ENCODE results near the gene MID1.

Gene MID1

DNA sequence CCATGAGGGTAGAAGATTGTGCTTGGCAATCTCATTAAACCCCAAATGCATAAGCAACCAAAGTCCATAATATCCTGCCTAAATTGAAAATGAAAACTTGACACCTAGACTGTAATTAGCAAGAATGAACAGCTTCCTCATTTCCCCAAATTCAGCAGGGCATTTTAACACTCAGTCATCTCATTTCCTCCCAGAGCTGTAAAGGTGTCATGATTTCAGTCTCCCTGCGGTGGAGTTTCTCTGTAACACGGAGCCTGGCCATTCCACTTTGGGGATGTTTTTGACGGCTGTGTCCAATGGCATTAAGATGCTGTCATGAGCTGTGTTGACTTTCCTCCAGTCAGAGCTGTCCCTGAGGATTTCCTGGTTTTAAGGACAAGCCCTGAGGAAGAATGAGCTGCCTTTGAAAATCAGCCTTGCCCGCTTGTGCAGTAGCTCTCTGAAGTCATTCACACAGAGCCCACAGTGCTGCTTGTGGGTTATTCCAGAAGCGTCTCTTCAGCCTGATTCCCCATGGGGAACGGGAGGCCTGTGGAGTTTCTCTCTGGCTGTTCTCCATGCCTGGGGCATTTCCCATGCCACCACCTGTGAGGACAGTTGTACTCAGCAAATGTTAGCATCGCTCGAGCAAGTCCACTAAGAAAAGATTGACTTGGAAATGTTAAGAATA, 187.0 kb downstream of the MID1 start:
- Histone ChIP-seq H3K36me3 (ENCODE audit: insufficient read depth, low read length) (no peaks in the 10 kb centered on the region), H3K9ac (ENCODE audit: low read depth, low read length) (no peak overlapping the region), H4K20me1 (ENCODE audit: insufficient read depth, low read length) (no peaks in the 10 kb centered on the region), H3K4me2 (ENCODE audit: insufficient read depth, low read length) (no peak overlapping the region), H3K9me3 (ENCODE audit: insufficient read depth, low read length, severe bottlenecking) (no peaks in the 10 kb centered on the region), H2AFZ (ENCODE audit: low read depth, low read length) (no peak overlapping the region), H3K79me2 (ENCODE audit: insufficient read depth, low read length) (no peaks in the 10 kb centered on the region), H3K4me3 (ENCODE audit: low read depth in 1 of 2, low read length in 2 of 2) (no peak overlapping the region), H3K27me3 (ENCODE audit: insufficient read depth, low read length, poor library complexity) (no peaks in the 10 kb centered on the region), H3K4me1 (ENCODE audit: insufficient read depth, low read length) (no peaks in the 10 kb centered on the region), H3K27ac (ENCODE audit: low read length) (no peak overlapping the region)
- no peak for TF ChIP-seq EZH2 (IDR thresholded peaks at IDR 0.05; ENCODE audit: borderline replicate concordance, low read depth, low read length, severe bottlenecking)
- TF ChIP-seq, protein P1, sequence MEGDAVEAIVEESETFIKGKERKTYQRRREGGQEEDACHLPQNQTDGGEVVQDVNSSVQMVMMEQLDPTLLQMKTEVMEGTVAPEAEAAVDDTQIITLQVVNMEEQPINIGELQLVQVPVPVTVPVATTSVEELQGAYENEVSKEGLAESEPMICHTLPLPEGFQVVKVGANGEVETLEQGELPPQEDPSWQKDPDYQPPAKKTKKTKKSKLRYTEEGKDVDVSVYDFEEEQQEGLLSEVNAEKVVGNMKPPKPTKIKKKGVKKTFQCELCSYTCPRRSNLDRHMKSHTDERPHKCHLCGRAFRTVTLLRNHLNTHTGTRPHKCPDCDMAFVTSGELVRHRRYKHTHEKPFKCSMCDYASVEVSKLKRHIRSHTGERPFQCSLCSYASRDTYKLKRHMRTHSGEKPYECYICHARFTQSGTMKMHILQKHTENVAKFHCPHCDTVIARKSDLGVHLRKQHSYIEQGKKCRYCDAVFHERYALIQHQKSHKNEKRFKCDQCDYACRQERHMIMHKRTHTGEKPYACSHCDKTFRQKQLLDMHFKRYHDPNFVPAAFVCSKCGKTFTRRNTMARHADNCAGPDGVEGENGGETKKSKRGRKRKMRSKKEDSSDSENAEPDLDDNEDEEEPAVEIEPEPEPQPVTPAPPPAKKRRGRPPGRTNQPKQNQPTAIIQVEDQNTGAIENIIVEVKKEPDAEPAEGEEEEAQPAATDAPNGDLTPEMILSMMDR (IDR thresholded peaks at IDR 0.05; ENCODE audit: borderline replicate concordance, extremely low read depth, low read length, poor library complexity, severe bottlenecking), result no peak
- ATAC-seq (ENCODE audit: insufficient read depth, low read depth) (no peak), DNase-seq (no peak)

DNA sequence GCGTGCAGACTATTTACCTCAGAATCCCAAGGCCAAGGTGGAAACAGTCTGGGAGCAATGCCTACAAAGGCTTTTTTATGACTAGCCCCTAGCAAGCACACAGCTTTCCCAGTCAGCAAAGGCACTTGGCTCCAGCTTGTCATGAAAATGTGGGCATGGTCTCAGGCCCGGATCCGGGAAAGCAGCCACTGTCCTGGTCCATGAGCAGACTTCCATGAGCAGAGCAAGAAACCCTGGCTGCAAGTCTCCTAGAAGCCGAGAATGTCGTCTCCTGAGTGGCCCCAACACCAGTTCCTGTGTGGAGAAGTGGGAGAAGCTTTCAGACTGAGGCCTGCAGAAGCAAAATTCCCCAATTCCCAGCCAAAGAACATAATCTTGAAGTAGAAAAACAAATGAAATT, 190.5 kb downstream of the MID1 start:
- DNase-seq, result no peak
- no peak for ATAC-seq (ENCODE audit: insufficient read depth, low read depth)

DNA sequence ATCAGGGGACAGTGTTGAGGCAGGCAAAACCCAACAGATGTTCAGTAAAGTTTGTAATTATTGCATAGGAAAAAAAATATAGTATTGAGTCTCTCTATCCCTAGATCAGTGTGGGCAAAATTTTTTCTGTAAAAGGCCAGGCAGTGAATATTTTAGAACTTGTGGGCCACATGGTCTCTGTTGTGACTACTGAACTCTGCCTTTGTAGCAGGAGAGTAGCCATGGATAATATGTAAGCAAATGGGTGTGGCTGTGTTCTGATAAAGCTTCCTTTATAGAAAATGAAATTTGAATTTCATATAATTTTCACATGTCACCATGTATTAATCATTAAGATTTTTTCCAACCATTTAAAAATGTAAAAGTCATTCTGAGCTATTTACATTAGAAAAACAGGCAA, 193.1 kb downstream of the MID1 start:
- no peak overlapping the region for H3K27ac ChIP-seq (ENCODE audit: low read length)
- H3K9ac ChIP-seq (ENCODE audit: low read depth, low read length), result no peak overlapping the region
- H4K20me1 ChIP-seq (ENCODE audit: insufficient read depth, low read length), result no peaks in the 10 kb centered on the region
- ATAC-seq (ENCODE audit: insufficient read depth, low read depth), result no peak
- H3K79me2 ChIP-seq (ENCODE audit: insufficient read depth, low read length), result no peaks in the 10 kb centered on the region
- DNase-seq, result no peak
- no peak for TF ChIP-seq EZH2 (IDR thresholded peaks at IDR 0.05; ENCODE audit: borderline replicate concordance, low read depth, low read length, severe bottlenecking)
- TF ChIP-seq, protein P1 (IDR thresholded peaks at IDR 0.05; ENCODE audit: borderline replicate concordance, extremely low read depth, low read length, poor library complexity, severe bottlenecking), result no peak
- H3K4me2 ChIP-seq (ENCODE audit: insufficient read depth, low read length), result no peak overlapping the region
- H2AFZ ChIP-seq (ENCODE audit: low read depth, low read length), result no peak overlapping the region
- H3K27me3 ChIP-seq (ENCODE audit: insufficient read depth, low read length, poor library complexity), result no peaks in the 10 kb centered on the region
- H3K4me1 ChIP-seq (ENCODE audit: insufficient read depth, low read length), result no peaks in the 10 kb centered on the region
- no peaks in the 10 kb centered on the region for H3K36me3 ChIP-seq (ENCODE audit: insufficient read depth, low read length)
- no peaks in the 10 kb centered on the region for H3K9me3 ChIP-seq (ENCODE audit: insufficient read depth, low read length, severe bottlenecking)
- H3K4me3 ChIP-seq (ENCODE audit: low read depth in 1 of 2, low read length in 2 of 2), result no peak overlapping the region

More for the DNA sequence above, 190.5 kb downstream of the MID1 start:
- TF ChIP-seq, protein P1 (IDR thresholded peaks at IDR 0.05; ENCODE audit: borderline replicate concordance, extremely low read depth, low read length, poor library complexity, severe bottlenecking), result no peak
- no peak for TF ChIP-seq EZH2 (IDR thresholded peaks at IDR 0.05; ENCODE audit: borderline replicate concordance, low read depth, low read length, severe bottlenecking)
- no peaks in the 10 kb centered on the region for H3K36me3 ChIP-seq (ENCODE audit: insufficient read depth, low read length)
- H3K27me3 ChIP-seq (ENCODE audit: insufficient read depth, low read length, poor library complexity), result no peaks in the 10 kb centered on the region
- H3K9me3 ChIP-seq (ENCODE audit: insufficient read depth, low read length, severe bottlenecking), result no peaks in the 10 kb centered on the region
- H2AFZ ChIP-seq (ENCODE audit: low read depth, low read length), result no peak overlapping the region
- no peak overlapping the region for H3K4me3 ChIP-seq (ENCODE audit: low read depth in 1 of 2, low read length in 2 of 2)
- H3K4me2 ChIP-seq (ENCODE audit: insufficient read depth, low read length), result no peak overlapping the region
- H3K27ac ChIP-seq (ENCODE audit: low read length), result no peak overlapping the region
- H3K9ac ChIP-seq (ENCODE audit: low read depth, low read length), result no peak overlapping the region
- H3K4me1 ChIP-seq (ENCODE audit: insufficient read depth, low read length), result no peaks in the 10 kb centered on the region
- H4K20me1 ChIP-seq (ENCODE audit: insufficient read depth, low read length), result no peaks in the 10 kb centered on the region
- no peaks in the 10 kb centered on the region for H3K79me2 ChIP-seq (ENCODE audit: insufficient read depth, low read length)
